Activated gamma-delta T cell (primary cell): ENCODE results near the gene MCM3AP.
A peak's percentile ranks its signal among the peaks of the same experiment; 100 is the strongest.
"Not testable (repeated sequence)": the region's sequence is repeated elsewhere in the genome, so short reads cannot be mapped to it uniquely, and the experiment has no call there.

Experiments used
- DNase-seq: peaks from one replicate; lab custom pipeline; 2025; lab: John Stamatoyannopoulos, UW

MCM3AP gene

DNA sequence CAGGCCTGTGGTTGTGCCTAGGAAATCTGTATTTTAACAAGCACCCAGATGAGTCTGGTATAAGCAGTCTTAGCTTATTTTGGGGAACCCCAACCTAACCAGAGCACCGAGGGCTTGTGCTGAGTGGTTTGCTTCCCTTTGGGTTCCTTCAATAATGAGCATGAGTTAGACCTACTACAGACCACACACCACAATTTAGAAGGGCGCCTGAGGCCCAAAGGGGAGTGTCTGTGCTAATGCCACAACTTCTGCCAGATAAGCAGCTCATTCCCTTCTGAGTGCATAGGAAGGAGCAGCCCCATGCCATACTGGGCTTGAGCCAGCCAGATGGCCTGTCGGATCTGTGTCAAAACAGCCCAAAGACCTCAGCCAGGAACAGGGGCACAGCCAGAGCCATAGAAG, 41.5 kb downstream of the MCM3AP start:
- no peak for DNase-seq

DNA sequence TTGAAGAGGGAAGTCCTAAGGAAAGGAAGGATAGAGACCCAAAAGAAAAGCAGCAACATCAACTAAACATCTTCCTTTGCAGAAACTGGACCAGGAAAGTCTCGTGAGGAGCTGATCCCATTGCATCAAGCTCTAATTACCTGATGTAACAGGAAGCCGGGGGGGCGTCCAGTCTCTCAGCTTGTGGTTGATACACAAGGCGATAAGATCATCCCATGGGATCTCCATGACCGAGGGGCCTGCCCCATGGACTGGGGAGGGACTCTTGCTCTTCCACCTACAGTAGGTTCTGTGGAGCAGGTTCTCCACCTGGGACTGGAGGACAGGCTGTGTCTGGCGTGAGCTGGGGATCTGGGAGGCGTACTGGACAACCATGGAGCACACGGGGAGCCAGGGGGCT, 42.1 kb downstream of the MCM3AP start:
- DNase-seq: no peak

DNA sequence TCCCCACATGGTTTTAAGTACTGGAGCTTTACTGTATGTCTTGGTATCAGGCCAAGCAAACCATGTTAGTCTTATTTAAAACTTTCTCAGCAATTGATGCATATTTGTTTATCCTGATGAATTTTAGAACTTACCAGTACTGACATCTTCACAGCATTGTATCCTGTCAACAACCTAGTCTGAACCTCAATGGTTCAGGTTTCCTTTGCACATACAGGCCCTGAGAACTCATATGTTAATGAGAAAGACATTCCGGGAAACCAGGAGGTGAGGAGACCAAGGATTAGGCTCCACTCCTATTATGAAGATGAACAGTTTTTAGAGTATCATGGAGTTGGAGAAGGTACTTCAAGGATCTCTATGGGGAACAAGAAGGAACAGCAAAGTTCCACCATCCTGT, 43.8 kb downstream of the MCM3AP start:
- DNase-seq: not testable (repeated sequence)

DNA sequence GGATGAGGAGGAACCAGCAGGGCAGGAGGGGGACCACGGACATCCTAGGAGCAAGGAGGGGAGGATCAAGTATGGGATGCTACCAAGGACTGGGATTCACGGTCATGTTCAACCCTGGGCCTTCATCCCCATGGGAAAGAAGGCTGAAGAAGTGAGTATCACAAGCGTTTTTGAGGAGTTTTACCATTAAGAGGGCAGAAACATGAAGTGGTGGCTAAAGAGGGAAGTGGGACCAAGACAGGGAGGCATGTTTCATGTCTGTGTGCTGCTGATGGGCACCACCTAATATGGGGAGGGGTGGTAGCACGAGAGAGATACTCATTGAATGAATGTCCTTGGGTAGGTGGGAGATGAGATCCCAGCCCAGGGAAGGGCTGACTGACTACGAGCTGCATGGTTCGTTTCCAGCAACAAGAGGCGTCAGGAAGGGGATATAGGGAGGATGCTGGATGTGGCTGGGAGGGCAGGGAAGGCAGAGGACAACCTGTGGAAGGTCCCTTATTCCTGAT, 45.5 kb downstream of the MCM3AP start:
- DNase-seq: no peak

DNA sequence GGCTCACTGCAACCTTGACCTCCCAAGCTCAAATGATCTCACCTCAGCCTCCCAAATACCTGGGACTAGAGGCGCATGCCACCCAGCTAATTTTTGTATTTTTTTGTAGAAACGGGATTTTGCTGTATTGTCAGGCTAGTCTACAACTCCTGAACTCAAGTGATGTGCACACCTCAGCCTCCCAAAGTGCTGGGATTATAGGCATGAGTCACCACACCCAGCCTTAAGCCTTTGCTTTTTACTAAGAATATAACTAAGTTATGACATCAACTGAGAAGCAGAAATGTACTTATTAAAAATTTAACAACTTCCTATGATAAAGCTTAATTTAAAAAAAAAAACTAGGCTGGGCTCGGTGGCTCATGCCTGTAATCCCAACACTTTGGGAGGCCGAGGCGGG, 47.9 kb downstream of the MCM3AP start:
- DNase-seq: no peak

DNA sequence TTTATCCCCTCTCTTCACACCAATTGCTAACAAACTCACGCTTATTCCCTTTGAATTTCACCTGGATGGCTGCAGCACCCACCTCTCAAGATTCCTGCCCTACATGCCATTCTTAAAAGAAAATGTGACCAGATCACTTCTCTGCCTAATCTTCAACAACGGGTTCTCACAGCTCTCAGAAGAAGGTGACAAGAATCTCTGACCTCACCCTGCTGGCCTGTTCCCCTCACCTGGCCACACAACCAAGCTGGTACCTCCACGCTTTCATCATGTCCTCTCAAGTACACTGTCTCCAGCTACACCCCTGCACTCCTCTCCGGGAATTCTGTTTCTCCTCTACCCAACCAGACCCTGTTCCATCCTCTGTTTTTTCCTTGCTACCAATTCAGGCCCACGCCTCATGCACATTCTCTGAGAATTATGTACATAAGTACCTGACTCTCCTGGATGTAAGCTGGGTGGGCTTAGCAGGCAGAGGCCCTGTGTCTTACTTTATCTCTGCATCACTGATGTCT, 50.9 kb downstream of the MCM3AP start:
- no peak for DNase-seq

DNA sequence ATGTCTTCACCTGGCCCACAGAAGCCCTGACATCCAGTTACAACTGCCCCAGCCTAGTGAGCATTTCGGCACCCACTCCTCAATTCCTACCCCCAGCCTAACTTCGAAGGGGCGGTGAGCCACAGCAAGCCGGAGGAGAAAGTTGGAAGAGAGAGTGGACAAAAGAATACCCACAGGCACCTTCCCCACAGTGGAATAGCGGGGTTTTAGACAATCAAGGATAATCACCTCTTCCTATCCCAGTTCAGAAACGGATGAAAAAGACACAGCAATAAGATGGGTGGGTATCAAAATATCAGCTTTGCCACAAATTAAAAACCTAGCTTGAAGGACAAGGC, 55.5 kb downstream of the MCM3AP start:
- DNase-seq: no peak

DNA sequence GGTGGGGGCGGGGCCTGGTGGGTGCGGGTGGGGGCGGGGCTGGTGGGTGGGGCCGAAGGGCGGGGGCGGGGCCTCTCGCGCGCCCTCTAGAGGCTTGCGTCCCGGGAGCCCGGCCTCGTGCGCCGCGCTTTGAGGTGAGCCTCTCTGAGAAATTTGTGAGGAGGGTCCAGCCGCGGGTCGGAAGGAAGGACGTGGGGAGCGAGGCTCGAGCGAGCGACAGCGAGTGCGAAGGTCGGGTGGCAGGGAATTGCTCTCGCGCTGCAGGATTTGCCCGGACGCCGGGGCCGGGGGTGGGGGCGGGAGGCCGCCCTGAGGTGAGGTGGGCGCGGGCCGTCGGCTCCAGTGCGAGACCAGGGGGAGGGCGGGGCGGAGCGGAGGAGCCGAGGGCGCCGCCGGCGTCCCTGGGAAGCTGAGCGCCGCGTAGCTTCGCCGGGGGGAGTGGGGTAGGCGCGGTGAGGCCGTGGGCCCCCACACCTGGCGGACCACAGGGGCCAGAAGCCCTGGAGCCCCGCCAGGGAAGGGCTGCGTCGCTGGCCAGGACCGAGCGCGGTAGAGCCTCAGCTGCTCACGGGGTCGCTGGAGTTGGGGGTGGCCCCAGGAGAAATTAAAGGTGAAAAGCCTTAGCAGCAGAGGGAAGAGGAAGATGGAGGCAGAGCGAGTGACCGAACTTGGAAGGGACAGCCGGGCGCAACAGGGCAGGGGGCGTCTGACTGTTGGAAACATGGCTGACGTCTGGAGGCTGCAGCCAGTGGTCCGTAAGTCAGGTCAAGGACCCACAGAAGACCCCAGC, 56.1 kb downstream of the MCM3AP start:
- peak; percentile 48 for DNase-seq

DNA sequence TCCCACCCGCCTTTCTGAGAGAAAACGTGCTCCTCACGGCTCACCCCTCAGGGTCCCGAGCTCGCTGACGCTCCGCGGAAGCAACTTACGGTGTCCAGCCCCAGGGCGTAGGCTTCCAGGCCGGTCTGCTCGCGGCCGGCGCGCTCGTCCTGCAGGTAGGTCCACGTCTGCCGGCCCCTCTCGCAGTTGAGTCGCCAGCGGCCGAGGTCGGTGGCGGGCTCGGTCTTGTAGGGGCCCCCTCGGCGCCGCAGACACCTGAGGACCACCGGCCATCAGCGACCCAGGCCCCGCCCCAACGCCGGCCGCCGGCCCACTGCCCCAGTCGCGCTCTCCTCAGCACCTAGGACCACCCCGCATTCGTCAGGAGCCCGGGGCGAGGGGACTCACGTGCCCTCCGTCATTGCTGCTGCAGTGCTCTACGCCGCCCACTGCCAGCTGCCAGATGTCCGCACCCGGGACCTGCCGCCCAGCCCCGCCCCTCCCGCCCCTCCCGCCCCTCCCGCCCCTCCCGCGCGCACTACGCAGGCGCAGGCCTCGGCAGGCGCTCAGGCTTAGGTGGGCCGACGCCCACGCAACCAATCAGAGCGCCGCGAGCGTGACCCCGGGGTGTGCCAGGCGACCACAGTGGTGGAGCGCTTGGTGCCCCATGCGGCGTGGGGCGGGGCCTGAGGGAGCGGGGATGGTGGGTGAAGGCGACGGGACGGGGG, 56.9 kb downstream of the MCM3AP start, which contains the start of gene LSS:
TSS of gene LSS (minus strand) at position 430 of the 707 bp plus-strand sequence. CDS start at position 401, 29 bp downstream.
- DNase-seq: peak; percentile 99

DNA sequence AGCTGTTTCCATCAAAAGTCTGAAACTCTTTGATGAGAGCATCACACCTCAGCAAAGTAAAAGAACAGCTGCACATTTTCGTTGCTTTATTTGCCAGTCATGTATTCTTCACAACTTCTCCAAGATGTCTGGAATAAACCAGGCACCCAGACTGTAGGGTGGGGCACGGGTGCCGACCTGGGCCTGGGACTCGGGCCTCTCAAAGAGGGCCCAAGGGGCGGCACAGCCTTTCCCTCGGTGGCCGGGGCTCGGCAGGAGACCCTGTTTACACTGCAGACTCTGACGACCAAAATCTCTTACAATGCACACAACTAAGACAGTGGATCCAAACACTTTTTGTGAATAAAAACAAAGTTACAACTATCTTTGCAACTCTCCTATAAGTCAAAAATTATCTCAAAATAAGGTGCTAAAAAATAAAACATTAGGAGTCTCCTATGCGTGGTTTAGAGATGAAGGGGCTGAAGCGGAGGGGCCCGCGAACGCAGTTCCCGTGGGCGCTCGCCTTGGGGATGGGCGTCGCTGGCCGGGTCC, 57.5 kb downstream of the MCM3AP start:
- DNase-seq: no peak

DNA sequence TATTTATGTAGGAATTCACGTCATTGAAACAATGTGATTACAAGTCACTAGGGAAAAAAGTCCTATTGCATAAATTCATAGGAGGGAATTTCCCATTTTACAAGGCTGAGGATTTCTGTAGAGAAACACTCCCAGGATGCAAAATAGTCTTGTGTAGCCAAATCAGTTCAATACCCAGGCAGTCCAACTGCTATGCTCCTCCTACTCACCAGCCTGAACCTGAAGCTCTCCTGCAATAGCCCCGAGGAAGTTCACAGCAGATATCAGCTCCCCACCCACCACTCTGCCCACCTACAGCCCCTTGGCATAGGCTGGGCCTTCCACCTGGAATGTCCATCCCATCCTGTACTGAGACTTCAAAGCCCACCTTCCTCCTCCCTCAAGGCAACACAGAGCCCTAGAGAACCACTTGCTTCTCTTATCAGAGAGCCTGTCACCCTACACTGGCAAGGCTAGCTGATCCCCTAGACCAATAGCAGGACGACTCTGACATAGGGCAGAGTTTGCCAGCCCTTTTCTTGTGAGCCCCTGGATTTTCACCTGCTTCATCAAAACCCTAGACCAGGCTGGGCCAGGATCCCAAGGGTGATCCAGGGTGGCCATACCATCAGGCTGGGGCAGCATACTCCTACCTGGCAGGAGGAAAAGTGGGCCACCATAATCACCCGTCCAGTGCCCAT, 58.4 kb downstream of the MCM3AP start:
- DNase-seq: no peak

DNA sequence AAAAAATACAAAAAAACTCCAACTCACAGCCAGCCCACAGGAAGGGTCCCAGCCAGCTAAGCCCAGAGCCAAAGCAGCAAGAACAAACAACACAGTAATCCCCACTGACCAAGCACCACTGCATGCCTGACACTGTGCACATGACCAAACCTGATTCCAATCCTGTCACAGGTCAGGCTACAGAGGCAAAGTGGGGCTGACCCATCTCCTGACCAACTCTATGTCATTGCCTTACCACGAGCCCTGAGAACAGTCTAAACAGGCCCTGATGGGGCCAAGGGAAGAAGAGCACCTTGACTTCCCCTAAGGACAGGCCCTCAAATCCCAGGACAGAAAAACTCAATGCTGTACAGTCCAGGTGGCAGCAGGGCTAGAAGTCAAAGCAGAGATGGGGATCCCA, 59.3 kb downstream of the MCM3AP start:
- no peak for DNase-seq

DNA sequence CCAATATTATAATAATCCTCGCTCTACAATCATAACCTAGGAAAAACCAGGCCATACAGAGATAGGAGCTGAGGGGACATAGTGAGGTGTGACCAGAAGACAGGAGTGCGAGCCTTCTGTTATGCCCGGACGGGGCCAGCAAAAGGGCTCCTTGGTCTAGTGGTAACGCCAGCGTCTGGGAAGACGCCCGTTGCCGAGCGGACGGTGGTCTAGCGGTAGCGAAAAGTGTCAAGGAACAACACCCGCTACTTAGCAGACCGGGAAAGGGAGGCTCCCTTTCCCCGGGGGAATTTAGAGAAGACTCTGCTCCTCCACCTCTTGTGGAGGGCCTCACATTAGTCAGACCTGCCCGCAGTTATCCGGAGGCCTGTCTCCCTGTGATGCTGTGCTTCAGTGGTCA, 61.8 kb downstream of the MCM3AP start:
- DNase-seq: not testable (repeated sequence)

DNA sequence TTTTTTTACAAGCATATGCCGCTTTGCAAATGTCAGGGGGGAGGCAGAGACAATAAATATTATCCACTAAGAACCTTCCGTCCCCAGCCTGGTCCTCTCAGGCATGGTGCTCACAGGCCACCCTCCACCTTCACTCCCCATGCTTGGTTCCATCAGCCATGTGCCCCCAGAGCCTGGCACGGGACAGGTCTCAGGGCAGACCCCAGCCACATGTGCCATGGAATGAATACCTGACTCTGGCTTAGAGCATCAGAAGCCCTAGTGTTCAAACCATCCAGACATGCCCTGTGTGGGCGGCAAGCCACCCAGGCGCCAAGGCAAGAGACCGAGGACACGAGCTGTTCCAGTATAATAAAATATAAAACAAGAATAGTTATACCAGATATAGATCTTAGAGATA, 62.2 kb downstream of the MCM3AP start:
- no peak for DNase-seq

DNA sequence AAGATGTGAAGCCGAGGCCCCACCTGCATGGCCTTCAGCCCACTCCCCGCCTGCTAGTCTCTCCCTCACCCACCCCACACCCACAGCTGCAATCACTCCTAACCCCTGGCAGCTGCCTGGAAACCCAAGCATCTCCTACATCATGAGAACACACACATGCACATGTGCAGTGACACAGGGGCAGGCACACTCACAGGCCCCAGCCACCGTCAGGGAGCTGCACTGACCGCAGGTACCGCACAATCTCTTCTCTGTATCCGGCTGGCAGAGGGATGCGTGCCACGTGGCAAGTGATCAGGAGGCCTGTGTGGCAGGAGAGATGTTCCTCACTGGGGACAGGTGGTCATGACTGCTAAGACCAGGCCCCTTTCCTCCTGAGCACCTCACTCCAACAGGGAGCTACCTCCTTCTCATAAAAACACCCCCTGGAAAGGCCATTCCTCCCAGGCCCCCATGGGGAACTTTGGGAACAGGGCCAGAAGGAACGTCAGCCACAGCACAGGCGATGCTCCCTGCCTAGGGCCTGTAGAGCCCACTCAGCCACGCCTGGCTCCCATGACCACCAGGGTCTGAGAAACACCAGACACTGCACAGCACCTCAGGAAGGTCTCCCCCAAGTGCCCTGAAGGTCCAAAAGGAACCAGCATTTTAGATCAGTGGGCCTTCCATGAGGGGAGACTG, 62.8 kb downstream of the MCM3AP start:
- DNase-seq: no peak

DNA sequence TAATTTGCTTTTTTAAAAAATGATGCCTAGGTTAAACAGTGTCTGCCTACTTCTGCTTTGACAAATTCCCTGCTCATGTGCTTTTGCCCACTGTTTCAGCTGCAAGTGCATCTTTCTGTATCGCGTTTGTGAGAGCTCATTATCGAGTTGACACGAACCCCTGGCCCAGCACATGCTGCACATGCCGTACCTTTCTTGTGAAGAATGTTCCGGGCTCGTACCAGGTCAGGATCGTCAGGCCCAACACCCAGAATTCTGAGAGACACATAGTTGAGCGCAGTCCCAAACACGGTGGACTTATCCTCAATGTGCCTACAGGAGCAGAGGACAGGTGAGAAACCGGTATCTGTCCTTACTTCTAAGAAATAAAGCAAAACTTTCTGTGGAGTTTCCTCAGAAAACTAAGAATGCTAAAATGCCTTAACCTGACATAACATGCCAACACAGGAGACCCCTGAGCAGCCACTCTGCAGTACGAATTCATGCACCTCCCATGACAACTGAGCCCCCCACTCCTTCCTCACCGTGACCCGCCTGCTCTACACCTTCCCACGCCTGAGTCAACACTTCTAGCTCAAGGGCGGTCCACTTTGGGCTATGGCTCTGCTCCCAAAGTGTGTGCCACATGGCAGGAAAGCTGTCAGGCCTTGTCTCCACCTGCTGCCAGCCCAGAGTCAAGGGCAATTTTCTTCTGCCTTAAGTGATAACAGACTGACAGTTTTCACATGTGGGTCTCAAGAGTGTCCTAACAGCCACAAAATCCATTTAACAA, 63.6 kb downstream of the MCM3AP start:
- DNase-seq: no peak

DNA sequence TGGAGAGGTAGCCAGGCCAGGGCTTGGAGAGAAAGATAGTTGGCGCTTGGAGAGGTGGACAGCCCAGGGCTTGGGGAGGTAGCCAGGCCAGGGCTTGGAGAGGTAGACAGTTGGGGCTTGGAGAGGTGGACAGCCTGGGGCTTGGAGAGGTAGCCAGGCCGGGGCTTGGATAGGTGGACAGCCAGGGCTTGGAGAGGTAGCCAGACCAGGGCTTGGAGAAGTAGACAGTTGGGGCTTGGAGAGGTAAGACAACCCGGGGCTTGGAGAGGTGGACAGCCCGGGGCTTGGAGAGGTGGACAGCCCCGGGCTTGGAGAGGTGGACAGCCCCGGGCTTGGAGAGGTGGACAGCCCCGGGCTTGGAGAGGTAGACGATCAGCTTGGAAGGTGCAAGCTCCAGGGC, 64.6 kb downstream of the MCM3AP start:
- no peak for DNase-seq

DNA sequence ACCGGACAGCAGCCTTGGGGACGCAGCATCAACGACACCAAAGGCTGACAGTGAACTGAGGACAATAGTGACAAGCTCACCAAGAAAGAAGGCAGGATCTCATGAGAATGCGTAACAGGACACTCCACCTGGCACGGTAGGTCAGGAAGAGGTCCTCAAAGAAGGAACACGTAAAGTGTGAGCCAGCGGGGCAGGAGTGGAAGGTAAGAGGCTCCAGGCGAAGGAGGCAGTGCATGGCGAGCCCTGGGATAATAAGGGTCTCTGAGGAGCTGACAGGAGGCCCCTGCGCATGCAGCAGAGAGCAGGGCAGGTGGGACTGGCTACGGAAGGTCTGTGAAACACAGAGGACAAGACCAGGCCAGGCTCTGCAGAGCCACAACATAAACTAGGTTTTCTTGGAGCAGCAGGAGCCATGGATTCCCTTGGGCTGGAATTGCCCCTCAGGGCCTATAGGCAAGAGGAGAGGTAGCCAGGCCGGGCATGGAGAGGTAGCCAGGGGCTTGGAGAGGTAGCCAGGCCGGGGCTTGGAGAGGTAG, 65.1 kb downstream of the MCM3AP start:
- DNase-seq: no peak

DNA sequence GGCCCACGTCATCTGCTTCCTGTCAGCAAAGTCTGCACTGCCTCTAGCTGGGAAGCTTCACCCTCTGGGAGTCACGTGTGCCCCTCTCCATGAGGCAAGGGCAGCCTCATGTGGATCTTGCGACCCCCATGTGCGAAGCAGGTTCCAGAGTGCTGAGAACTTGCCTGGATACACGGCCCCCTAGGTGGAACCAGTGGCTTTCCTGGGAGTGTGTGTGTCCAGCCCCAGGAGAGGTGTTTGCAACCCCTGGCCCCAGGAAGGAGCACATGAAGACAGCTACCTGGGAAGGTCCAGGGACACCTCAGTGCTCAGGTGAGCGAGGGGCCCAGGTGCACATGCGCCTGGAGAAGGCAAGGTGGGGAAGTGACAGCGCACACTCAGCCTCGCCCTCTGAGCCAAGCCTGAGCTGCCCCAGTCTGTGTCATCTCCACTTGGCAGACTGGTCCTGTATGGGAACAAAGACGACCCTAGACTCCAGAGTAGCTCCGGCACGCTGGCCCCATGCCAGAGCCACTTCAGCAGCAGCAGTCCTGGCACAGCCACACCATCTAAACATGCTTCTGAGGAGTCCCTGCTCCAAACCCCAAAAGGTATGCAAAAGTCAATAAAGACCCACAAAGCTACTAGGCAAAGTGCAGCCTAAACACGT, 65.7 kb downstream of the MCM3AP start:
- no peak for DNase-seq
